Kidney (tissue), 14 donors: ENCODE data around the gene SPARCL1. TPM values are rescaled to one million over a fixed set of nuclear protein-coding genes. Genes with fewer than 3 reads are reported as not detected.

Experiments used
- DNase-seq, 5 donors: peaks; one replicate each; pipeline ENCODE4 v3.0.0-alpha.2; 2013 to 2020
- FAIRE-seq: peaks from 2 replicates; lab custom pipeline; 2012; peaks lifted over from hg19 to GRCh38; lab: Jason Lieb, UNC
- H3K27ac ChIP-seq, 2 donors: one replicate each; pipeline ENCODE4 v1.7.0; 2013; ENCODE audit warnings: low read depth in 2 of 2, low read length in 2 of 2, inconsistent platforms in 1 of 2
- H3K27me3 ChIP-seq: one replicate; pipeline ENCODE4 v1.7.1; 2013; ENCODE audit warnings: low read length, inconsistent platforms; ENCODE audit not compliant: control insufficient read depth, insufficient read depth
- H3K36me3 ChIP-seq, 3 donors: one replicate each; pipeline versions ENCODE4 v1.7.0 to v1.7.1; 2013; ENCODE audit warnings: low read length in 3 of 3, control low read depth in 1 of 3, inconsistent platforms in 1 of 3; ENCODE audit not compliant: insufficient read depth in 3 of 3, control insufficient read depth in 2 of 3
- H3K4me1 ChIP-seq, 3 donors: one replicate each; pipeline versions ENCODE4 v1.7.0 to v1.7.1; 2013; ENCODE audit warnings: low read length in 3 of 3, inconsistent platforms in 1 of 3, low read depth in 1 of 3; ENCODE audit not compliant: control insufficient read depth in 2 of 3, insufficient read depth in 2 of 3
- H3K4me3 ChIP-seq, 3 donors: one replicate each; pipeline versions ENCODE4 v1.7.0 to v1.8.1; 2013; ENCODE audit warnings: low read length in 3 of 3, control low read depth in 1 of 3, inconsistent platforms in 1 of 3
- H3K9ac ChIP-seq, 3 donors: one replicate each; pipeline versions ENCODE4 v1.7.0 to v1.7.1; 2013; ENCODE audit warnings: low read length in 3 of 3, control low read depth in 1 of 3, inconsistent platforms in 1 of 3
- H3K9me3 ChIP-seq, 3 donors: one replicate each; pipeline versions ENCODE4 v1.7.0 to v1.7.1; 2013; ENCODE audit warnings: low read length in 3 of 3, control low read depth in 1 of 3, inconsistent platforms in 1 of 3; ENCODE audit not compliant: control insufficient read depth in 2 of 3, insufficient read depth in 1 of 3
- CTCF ChIP-seq: IDR thresholded peaks from 3 replicates; pipeline ENCODE4 v1.5.1; 2012; ENCODE audit warnings: mild to moderate bottlenecking, moderate library complexity, borderline replicate concordance; ENCODE audit not compliant: insufficient read depth; ENCODE audit errors: extremely low read depth
- intact Hi-C: fragments of 100-400 bp; cut with DNase I; formaldehyde crosslinking; loops from one replicate; pipeline ENCODE4 v1.11.1; 2022
- polyA plus RNA-seq: library from polyadenylated mRNA; stranded (reverse); fragments of 350-450 nt; fragmentation: Illumina TruSeq; extraction: RNeasy Lipid Tissue Mini Kit (QIAGEN cat#74804); gene quantifications from one replicate; pipeline ENCODE4 v1.2.3, GENCODE V29; 2014; ENCODE audit warnings: low read depth, low replicate concordance; ENCODE audit not compliant: insufficient read depth
- total RNA-seq: library from RNA; stranded (reverse); fragmentation: NEBNext Ultra II Directional; extraction: Animal tissue kit (Norgen Biotek cat#: 25700); gene quantifications from one replicate; pipeline ENCODE4 v1.2.1, GENCODE V29; 2021
- donor health status: control.
- donor health status: control.
- donor health status: control.
- donor health status: control.
- donor health status: control.
- donor health status: DM: yes; HTN: yes; CAD: no.
- donor health status: Normal renal cell carcinoma (clear cell type).

Gene SPARCL1
- total and polyA plus RNA-seq, 2 donors from 2014 or later, result 87.4 to 322 TPM

- H3K27ac ChIP-seq, result peak overlapping the region in 1 of 2 donors; percentile 3
- peaks cover 0 to 14% (median 6%) of the 10 kb centered on the region in 3 donors for H3K4me1 ChIP-seq
- FAIRE-seq, result no peak
- H3K36me3 ChIP-seq, result no peaks in the 10 kb centered on the region
- H3K27me3 ChIP-seq, result no peaks in the 10 kb centered on the region
- DNase-seq, result no peak
- intact Hi-C loops, result no loop called here
- H3K4me3 ChIP-seq, result no peak overlapping the region
- H3K9ac ChIP-seq, result no peak overlapping the region
- H3K9me3 ChIP-seq, result no peaks in the 10 kb centered on the region
- TF ChIP-seq CTCF, result no peak
These were observed 26.5 kb downstream of the SPARCL1 start for GRCh38 chr4:87502580-87503238.

- FAIRE-seq (no peak), DNase-seq (no peak)
- H3K9ac ChIP-seq, result no peak overlapping the region
- H3K9me3 ChIP-seq, result no peaks in the 10 kb centered on the region
- H3K27me3 ChIP-seq, result no peaks in the 10 kb centered on the region
- no peaks in the 10 kb centered on the region for H3K36me3 ChIP-seq
- no peak for TF ChIP-seq CTCF
- H3K4me3 ChIP-seq, result no peak overlapping the region
- H3K27ac ChIP-seq, result no peak overlapping the region
- H3K4me1 ChIP-seq, result peaks cover 0 to 14% (median 6%) of the 10 kb centered on the region in 3 donors
- intact Hi-C loops, result no loop called here
These were observed 29.1 kb downstream of the SPARCL1 start for GRCh38 chr4:87500092-87500462.

GRCh38 chr4:87499403-87500091, 29.6 kb downstream of the SPARCL1 start:
- FAIRE-seq (no peak), DNase-seq (peak in 2 of 5 donors; percentile 14 to 30)
- Histone ChIP-seq H3K9me3 (no peaks in the 10 kb centered on the region), H3K27me3 (no peaks in the 10 kb centered on the region), H3K9ac (no peak overlapping the region), H3K36me3 (no peaks in the 10 kb centered on the region), H3K27ac (no peak overlapping the region), H3K4me1 (peaks cover 0 to 14% (median 6%) of the 10 kb centered on the region in 3 donors), H3K4me3 (no peak overlapping the region)
- TF ChIP-seq CTCF, result no peak
- intact Hi-C loops, result no loop called here
